HG02678 (cell line): ENCODE results near the gene GOLT1A.

Experiments
- ATAC-seq: cut with Tn5 transposase; IDR thresholded peaks from one replicate; pipeline ENCODE4 v1.9.1; 2021; ENCODE audit warnings: mild to moderate bottlenecking, moderate library complexity; ENCODE audit not compliant: unreplicated experiment

GOLT1A gene

DNA sequence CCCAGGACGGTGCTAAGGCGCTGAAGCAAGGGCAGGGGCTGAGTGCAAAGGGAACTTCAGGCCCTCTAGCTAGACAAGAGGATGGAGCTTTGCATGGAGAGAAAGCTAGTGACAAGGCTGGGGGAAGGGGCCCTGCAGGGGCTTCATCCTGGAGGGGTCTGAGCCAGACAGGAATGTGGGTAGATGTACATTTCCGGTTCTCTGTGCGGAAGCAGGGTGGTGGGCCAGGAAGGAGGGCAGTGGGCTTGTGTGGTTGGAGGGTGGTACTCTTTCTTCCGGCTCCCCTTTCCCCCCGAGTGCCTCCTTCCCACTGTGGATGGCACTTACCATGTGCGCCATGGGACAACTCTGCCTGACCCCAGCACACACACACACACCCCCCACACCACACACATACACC lies 19.0 kb downstream of the GOLT1A start:
- no peak for ATAC-seq

DNA sequence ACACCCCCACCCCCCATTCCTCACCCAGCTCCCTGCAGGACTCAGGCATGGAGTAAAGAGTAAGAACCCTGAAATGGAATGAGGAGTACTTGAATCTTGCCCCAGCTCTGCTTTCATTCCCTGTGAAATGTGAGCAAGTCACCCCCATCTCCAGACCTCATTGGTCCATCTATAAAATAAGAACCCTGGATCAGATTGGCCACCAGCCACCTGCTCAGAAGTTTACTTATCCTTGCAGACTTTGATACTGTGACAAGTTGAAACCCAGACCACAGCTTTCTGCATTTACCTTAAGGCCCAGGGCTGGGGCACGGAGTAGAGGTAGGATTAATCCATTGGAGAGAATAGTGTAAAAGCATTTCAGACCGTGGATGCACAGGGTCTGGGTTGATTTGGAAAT lies 19.7 kb downstream of the GOLT1A start:
- no peak for ATAC-seq

DNA sequence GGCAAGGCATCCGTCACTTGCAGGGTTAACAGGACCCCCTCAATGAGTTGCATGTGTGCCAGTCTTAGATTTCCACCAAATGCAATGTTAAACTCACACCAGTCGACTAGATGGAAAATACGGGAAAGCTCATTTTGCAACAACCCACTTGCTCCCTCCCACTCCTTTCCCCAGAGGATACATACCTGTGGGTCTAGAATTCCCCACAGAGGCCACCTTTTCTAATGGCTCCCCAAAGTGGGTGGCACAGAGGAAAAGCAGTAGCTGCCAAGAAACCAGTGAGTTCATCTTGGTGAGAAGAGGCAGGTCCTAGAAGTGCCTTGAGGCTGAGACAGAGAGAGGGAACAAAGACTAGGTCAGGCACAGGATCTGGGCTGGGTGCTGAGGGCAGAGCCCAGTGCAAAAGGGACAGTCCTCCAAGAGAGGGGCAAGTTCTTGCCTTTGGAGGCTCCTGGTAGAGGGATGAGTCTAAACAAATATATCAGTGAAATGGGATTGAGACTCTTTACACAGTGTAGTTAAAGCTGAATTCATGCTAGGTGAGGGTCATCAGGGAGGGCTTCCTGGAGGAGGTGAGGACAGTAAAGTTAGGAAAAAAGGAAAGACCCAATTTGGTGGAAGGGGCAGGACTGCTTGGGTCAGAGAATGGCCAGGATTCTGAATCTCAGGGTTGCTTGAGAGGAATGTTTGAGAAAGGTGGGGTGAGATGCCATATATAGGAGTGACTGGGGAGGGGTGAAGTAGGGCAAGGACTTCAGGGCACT lies 21.0 kb downstream of the GOLT1A start:
- no peak for ATAC-seq

- ATAC-seq: no peak
Observed at GRCh38 chr1:204192046-204192445, 21.7 kb downstream of the GOLT1A start.

DNA sequence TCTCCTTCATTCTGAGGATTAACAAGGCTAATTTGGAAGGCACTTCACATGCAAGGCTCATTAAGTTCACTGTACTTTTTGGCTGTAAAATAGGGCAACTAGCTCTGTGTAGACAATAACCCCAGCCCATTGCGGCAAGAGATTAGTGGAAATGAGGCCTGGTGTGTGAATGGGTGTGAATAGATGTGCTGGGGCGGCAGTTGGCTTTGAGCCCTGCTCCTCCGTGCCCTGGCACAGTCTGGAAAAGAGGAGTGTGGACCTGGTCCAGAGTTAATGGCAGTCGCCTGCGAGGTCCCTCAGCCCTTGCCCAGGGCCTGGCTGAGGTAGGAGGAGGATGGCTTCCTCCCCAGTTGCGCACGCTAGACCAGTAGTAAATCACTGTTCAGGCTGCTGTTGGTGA lies 22.3 kb downstream of the GOLT1A start:
- ATAC-seq: no peak

DNA sequence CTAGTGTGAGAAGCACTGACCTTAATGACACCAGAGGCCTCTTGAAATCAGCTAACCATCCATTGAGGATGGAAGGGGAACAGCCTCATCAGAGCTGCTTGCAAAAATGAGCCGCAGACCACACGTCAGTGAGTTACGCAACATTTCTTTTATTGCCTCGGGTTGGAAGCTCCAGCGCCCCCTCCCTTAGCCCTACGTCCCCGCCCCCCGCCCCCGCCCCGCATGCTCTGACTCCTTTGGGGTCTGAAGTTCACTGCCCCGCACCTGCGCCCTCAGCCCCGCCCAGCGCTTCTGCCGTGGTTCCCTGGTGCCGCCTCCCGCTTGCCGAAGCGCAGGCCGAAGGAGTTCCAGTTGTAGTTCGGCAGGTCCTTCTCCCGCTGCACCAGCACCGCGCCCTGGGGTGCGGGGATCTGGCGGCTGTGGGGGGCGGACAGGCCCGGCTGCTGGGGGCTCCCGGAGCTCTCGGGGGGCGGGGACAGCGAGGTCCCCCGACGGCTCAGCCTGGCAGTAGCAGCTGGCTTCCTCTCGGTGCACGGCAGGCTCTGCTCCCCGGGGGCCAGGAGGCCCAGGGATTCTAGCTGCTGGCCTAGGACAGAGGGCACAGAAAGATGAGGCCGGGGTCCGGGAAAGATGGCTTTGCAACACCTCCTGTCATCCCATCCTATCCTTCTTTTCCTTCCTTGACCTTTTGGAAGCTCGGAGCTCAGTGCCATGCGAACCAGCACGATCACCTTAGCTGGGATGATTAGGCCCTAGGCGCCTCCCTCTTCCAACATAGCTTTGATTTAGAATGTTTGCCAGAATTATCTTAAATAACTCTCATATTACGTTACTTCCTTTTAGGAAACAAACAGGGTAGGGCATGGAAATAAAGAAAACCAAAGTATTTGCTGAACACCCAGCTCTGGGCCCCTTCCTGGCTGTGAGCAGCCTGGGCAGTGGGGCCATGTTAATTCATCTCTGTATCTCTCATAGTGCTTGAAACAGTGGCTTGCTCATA lies 23.3 kb downstream of the GOLT1A start:
- no peak for ATAC-seq

GRCh38 chr1:204188959-204189639 lies 24.7 kb downstream of the GOLT1A start:
- no peak for ATAC-seq

- ATAC-seq: no peak
Observed at GRCh38 chr1:204186597-204186996, 27.2 kb downstream of the GOLT1A start.

DNA sequence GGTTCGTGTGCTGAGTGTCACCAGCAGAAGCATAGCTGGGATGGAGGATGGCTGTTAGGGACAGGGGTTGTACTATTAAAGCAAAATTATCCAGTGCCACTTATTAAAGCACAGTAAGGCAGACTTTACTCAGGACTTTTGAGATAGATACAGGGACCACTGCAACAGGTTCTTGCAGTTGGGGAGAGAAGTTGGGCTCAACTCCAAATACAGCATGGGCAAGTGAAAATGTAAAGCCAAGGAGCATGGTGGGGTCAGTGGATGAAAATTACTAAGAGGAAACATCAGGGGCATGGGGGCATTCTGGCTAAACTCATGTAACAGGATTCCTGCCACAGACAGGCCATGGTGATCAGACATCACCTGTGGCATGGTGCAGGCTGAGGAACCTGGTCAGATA lies 32.7 kb downstream of the GOLT1A start:
- no peak for ATAC-seq

- no peak for ATAC-seq
Observed at GRCh38 chr1:204180133-204180532, 33.7 kb downstream of the GOLT1A start.

DNA sequence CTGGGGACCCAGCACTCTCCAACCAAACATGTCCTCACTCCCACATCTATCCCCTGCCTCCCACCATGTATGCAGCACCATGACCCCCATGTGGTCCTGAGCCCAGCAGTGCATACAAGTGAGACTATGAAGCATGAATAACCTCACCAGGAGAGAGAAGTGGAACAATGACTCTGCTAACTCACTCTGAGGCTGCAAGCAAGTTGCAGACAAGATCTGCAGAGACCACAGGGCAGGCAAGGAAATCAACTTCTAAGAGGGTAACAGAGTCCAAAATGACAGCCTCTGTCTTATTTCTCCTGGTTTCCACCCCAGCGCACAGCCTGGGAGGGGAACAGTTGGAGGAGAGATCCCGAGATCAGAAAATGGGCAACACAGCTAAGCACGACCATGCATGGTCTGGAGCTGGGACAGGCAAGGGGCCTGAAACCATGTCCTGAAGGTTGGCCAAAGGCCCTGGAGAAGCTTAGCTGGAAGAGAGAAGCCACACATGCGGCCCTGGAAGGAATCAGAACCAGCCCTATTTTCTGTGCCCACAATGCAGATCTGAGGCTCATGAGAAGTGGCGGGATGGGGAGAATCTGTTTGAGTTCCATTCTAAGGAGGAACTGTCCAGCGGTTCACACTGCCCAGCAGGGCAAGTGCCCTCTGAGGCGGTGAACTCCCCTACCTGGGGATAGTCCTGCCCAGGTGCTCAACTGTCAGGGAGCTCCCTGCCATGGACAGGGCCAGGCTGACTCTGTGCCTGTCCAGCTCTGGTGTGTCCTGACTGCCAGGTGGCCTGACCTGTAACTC lies 35.1 kb downstream of the GOLT1A start:
- no peak for ATAC-seq

DNA sequence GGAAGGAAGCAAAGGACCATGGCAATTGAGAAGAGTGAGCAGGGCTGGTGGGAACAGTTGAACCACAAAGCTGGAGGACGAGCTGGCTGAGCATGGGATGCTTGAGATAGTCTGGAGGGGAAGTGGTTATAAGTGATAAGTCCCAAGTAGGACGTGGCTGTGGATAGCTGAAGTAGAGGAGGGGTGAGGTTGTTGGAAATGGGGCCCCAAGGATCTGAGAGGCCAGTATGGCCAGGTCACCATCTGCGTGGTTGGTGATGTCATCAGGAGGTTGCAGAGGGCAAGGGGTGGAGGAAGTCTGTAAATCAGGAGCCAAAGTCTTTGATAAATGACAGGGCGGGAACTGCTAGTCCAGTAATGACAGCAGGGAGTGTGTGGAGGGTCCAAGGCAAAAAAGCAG lies 36.7 kb downstream of the GOLT1A start:
- no peak for ATAC-seq

DNA sequence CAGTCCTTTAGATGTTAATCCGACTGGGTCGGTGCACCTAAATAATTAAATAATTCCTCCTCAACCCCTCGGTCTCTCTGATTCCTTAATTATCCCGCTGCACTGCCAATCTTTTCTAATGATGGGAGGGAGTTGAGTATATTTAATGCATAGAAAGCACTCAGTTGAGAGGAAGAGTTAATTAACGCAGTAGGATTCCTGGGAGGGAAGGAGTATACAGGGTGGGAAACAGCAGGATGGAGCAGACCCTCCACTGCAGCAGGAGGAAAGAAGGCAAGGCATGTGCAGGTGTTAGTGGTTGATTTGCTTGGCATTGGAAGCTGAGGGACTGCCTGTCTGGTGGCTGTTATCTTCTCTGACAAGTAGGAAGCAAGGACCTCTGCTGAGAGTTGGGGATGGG lies 37.7 kb downstream of the GOLT1A start:
- ATAC-seq: no peak

DNA sequence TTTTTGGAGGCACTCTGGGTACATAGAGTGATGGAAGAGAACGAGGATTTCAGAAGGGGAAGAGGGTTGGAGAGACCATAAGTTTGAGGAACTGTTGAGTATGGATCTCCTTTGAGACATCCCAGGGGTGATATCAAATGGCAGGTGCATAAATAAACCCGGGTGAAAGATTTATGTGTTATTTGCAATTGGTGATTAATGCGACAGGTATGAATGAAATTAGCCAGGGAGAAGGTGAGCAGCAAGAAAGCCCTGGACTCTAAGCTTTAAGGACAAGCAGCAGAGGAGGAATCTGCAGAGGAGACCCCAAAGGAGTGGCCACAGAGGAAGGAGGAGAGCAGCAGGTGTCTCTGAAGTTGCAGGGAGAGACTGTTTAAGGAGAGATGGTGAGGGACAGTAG lies 38.8 kb downstream of the GOLT1A start:
- ATAC-seq: no peak

DNA sequence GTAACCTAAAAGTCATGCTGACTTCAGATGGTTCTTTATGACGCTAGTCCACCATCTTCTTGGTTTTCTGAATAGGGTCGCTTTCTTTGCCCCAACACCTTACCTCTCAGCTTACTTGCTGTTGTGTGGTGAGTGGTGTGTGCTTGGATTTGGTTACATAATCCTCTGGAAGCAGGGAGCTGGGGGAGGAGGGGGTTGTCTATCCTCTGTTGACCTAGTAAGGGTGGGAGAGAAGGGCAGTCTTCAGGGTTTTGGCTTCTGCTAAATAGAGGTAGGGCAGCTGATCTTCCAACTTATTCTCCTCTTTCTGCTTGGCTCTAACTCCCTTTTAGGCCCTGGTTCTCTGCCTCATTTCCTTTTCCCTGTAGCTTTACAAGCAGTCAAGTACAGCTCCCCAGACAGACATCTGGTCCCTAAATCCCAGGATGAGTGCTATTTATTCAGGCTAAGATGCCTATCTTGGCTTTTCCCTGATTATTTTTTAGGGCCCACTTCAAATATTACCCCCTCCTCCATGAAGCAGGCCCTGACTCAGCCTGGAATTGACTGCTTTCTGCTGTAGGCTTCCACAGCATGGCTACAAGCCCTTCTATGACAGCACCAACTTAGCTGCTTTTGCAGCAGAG lies 41.3 kb downstream of the GOLT1A start:
- no peak for ATAC-seq

DNA sequence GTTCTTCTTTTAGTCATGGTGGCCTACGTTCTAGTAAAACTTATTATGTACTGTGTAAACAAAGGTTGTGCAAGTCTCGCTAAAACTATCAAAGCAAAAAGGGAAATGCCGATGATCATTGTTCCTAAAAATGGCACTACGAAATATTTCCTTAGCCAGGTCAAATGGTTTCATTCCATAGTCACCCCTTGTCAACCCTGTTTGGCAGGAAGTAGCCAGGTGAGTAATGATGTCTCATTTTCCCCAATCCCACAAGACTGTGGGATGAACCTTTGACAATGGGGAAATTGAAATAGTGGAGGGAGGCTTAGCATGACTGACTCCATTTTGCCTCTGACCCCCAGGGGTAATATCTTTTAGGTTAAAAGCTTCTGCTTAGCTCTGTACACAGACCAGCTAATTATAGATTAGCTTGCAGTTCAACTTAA lies 42.0 kb downstream of the GOLT1A start:
- no peak for ATAC-seq

DNA sequence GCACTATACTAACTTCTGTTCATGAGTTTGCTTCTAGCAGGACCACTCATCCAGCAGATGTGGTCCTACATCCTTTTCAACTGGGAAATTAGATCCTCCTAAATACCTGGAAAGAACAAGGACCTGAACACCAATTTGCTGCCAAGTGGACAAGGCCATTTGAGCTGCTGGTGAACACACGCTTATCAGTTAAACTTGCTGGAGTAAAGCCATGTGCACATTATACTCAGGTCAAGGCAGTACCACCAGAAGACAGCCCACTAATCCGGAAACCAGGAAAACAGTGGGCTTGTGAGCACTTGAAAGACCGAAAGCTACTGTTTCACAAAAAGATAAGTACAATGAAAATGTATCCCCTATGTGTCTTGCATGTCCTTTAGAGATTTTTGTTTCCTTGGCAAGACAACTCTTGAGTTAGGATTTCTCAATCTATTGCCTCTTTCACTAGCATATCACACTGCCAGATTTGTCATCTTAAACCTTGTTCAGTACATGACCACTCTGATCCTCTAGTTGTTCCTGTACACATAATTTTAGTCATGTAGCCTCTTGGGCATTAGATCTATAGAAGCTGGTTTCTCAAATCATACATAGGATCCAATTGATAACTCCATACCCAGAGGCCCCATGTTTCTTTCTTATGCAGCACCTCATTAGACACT lies 43.2 kb downstream of the GOLT1A start:
- no peak for ATAC-seq

DNA sequence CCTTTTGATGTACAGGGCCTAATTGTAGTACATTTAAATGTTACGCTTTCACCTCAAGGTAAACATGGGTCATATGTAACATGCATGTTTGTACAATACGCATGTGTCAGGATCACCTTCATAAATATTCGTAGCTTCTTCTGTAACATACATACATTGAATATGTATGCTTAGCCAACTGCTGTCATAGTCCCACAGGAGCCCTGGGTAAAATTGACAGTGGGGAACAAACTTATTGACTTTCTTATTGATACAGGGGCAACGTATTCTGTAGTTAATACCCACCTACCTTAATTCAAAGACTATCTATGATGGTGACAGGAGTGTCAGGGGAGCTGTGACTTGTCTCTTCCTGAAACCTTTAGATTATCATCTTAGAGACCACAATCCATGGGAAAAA lies 43.9 kb downstream of the GOLT1A start:
- no peak for ATAC-seq

DNA sequence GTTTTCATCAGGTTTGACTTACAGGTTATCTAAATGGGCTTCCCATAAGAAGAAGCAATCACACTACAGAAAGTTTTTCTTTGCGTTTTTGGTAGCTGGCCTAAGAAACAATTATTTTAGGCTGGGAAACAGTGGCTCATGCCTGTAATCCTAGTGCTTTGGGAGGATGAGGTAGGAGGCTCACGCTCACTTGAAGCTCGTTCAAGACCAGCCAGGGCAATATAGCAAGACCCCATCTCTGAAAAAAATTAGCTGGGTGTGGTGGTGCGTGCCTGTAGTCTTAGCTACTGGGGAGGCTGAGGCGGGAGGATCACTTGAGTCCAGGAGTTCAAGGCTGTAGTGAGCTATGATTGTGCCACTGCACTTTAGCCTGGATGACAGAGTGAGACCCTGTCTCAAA lies 46.1 kb downstream of the GOLT1A start:
- ATAC-seq: no peak

- no peak for ATAC-seq
Observed at GRCh38 chr1:204166219-204166618, 47.6 kb downstream of the GOLT1A start, which contains the start of gene REN. Gene REN (minus strand): TSS chr1:204166337. CDS start chr1:204166293, 44 bp downstream.
